Natural killer cell treated with Interleukin-12 subunit alpha and Interleukin-12 subunit beta and Interleukin-15 and Interleukin-18, amount 100 ng/mL, for 72 hours (primary cell): Measurements from ENCODE around the gene MKNK1. TPM values are rescaled to one million over a fixed set of nuclear protein-coding genes. Genes with fewer than 3 reads are reported as not detected.

Source experiments
- ATAC-seq, 2 donors: fragments of 150-1000 bp; cut with Tn5 transposase in 1 of 2; sonication (Bioruptor Pico), chemical (Tn5 transposase) in 1 of 2; 2 replicates each; pipeline ENCODE4 v1.10.0; 2021
- DNase-seq: peaks from one replicate; pipeline ENCODE4 v3.0.0; 2022; ENCODE audit warnings: low spot score
- H3K27ac Mint-ChIP-seq, 2 donors: 1 replicate in 1 of 2; 2 replicates in 1 of 2; pipeline ENCODE4 v1.8.0; 2022; ENCODE audit warnings: mixed read lengths in 2 of 2, mild to moderate bottlenecking in 1 of 2, moderate library complexity in 1 of 2
- H3K27me3 Mint-ChIP-seq, 2 donors: 1 replicate in 1 of 2; 2 replicates in 1 of 2; pipeline ENCODE4 v1.8.0; 2022; ENCODE audit warnings: mixed read lengths in 2 of 2
- H3K36me3 Mint-ChIP-seq: one replicate; pipeline ENCODE4 v1.8.0; 2022; ENCODE audit warnings: mixed read lengths
- H3K4me1 Mint-ChIP-seq, 2 donors: 1 replicate in 1 of 2; 2 replicates in 1 of 2; pipeline ENCODE4 v1.8.0; 2022; ENCODE audit warnings: low read depth in 2 of 2, mixed read lengths in 2 of 2, mild to moderate bottlenecking in 1 of 2
- H3K4me3 Mint-ChIP-seq: one replicate; pipeline ENCODE4 v1.8.0; 2022; ENCODE audit warnings: mixed read lengths
- H3K9me3 Mint-ChIP-seq: 2 replicates; pipeline ENCODE4 v1.8.0; 2022; ENCODE audit warnings: mixed read lengths
- total RNA-seq, 2 donors: library from RNA; stranded (reverse); gene quantifications; one replicate each; pipeline ENCODE4 v1.2.3, GENCODE V29; 2022

Gene MKNK1
- total RNA-seq, 2 donors from 2014 or later = 63.7 to 89.9 TPM

DNA sequence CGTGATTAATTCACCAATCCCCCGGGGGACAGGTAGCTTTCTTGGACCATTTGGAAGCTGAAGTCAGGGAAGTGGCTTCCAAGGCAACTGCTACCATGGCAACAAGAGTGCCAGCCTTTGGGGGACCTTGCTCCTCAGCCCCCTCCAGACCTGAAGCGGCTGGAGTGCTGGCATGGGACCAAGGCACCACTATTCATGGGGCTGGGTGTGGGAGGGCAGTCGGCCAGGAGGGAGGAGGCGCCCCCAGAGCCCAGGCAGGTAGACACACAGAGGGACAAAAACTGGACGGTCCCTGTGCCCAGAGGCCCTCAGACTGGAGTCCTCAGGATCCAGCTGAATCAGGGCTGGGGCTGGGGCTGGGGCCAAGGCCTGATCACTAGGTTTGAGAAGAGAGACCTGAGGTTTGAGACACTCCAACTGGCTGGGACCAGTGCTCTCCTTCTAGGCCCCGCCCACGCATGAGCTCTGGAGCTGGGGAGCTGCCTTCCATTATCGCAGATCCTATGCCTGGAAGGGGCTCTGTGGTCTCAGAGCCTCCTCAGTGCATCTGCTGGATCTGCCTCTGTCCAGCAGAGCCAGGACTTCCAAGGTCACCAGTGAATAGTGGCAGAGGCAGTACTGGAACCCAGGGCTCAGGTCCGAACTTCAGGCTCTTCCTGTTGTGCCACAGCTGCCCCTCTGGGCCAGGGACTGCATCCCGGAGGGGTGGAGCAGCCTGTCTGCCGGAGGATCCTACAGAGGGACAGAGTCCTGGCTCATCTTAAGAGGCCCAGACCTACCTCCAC, 49.3 kb downstream of the MKNK1 start:
- no peak overlapping the region for H3K27ac Mint-ChIP-seq
- DNase-seq = no peak
- H3K4me1 Mint-ChIP-seq = peaks cover 3% of the 10 kb centered on the region in 2 donors
- no peaks in the 10 kb centered on the region for H3K27me3 Mint-ChIP-seq
- peaks cover 4% of the 10 kb centered on the region for H3K36me3 Mint-ChIP-seq
- no peaks in the 10 kb centered on the region for H3K9me3 Mint-ChIP-seq
- ATAC-seq = no peak
- H3K4me3 Mint-ChIP-seq = no peak overlapping the region

DNA sequence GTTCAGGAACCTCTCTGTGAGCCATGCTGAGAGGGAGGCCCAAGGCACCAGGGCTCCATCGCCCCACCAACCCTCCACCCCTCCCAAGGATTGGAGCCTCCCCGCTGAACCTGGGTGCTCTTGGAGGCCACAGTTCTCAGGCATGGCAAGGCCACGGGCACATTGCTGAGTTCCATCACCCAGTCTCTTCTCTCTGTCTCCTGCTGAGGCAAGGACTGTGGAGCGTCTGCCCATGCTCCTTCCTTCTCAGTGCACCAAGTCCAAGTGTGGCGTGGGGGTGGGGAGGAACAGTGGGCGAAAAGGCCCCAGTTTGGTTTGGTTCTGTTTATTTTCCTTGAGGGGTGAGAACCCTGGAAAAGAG, 49.9 kb downstream of the MKNK1 start:
- Mint-ChIP-seq H3K36me3 (peaks cover 4% of the 10 kb centered on the region), H3K4me1 (peaks cover 8 to 9% of the 10 kb centered on the region in 2 donors), H3K9me3 (no peaks in the 10 kb centered on the region), H3K27ac (no peak overlapping the region), H3K27me3 (no peaks in the 10 kb centered on the region), H3K4me3 (no peak overlapping the region)
- no peak for ATAC-seq
- DNase-seq = no peak

DNA sequence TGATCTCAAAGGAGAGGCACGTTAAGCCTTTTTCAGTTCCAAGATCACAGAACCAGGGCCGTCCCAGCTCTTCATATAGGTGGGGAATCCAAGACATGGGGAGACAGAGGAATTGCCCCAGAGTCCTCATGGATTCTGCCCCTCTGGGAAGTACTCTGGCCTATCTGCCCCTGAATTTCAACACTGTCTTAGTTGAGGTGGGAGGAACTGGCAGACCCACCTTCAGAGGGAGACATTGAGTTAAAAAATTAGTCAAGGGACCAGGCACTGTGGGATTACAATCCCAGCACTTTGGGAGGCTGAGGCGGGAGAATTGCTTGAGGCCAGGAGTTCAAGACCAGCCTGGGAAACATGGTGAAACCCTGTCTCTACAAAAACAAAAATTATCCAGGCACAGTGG, 50.6 kb downstream of the MKNK1 start:
- no peak for DNase-seq
- no peak overlapping the region for H3K4me3 Mint-ChIP-seq
- H3K36me3 Mint-ChIP-seq = peaks cover 4% of the 10 kb centered on the region
- H3K27ac Mint-ChIP-seq = no peak overlapping the region
- H3K4me1 Mint-ChIP-seq = peaks cover 9 to 10% of the 10 kb centered on the region in 2 donors
- no peaks in the 10 kb centered on the region for H3K9me3 Mint-ChIP-seq
- no peaks in the 10 kb centered on the region for H3K27me3 Mint-ChIP-seq
- ATAC-seq = no peak

DNA sequence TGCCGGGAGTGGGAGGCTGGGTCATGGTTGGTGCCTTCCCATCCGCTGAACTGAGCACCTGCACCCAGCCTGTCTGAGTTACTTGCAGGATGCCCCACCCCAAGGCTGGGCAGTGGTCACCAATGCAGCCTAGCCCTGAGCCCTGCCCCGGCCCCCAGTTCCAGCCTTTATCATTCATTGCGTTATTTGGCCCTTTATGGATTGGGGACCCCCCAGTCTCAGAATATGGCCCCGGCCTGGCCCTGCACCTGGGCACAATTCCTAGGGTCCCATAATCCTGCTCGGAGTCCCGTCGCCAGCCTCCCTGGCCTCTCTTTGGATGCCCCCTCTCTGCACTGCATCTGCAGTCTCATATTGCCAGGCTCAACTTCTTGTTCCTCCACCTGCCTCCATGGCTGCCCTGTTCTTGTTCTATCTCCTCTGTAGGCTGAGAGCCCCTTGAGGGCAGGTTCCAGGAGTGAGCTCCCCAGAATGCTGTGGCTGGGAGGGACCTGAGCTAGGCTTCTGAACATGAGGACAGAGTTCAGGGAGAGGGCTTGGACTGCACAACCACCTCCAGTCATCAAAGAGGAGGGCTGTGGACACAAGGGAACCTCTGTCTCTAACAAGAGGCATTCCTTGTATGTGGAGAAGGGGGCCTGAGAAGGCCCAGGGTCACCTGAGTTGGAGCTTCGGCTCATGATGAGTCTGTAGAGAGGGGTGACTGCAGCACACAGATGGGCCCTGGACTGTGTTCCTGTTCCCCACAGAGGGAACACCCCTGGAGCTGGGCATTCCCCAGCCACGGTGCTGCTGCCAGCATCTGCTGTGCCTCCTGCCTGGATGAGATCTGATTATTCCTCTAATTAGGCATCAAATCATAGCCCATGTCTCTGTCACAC, 51.5 kb downstream of the MKNK1 start:
- Mint-ChIP-seq H3K27me3 (no peaks in the 10 kb centered on the region), H3K36me3 (peaks cover under 1% of the 10 kb centered on the region), H3K4me1 (peaks cover 9 to 10% of the 10 kb centered on the region in 2 donors), H3K9me3 (no peaks in the 10 kb centered on the region), H3K4me3 (no peak overlapping the region), H3K27ac (no peak overlapping the region)
- ATAC-seq (peak in 1 of 2 donors; percentile 37), DNase-seq (no peak)

DNA sequence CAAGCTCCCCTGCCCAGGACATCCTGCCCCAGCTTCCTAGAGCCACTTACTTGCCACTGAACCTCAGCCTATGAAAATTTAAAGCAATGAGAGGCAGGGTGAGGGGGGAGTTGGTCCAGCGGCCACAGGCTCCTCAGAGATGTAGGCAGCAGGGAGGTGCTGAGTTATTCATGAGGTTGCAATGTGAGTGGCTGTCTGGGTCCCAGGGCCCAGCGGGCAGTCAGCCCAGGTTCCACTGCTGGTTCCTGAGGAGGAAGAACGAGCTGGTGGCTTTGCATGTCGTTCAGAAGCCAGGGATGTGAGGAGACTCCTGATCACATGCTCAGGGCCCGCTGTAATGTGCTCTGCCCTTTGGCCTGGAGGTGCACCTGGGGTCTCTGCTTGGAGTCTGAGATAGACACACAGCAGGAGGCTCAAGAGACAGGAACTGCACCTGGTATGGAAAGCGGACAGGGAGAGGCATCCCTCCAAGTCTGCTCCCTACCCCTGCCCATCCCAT, 52.4 kb downstream of the MKNK1 start, which contains the start of gene KNCN:
Gene KNCN, minus strand, starts transcription at position 51 of the 499 bp plus-strand sequence. CDS start 432 bp downstream, outside the sequence.
- H3K27me3 Mint-ChIP-seq = peaks cover 2 to 4% of the 10 kb centered on the region in 2 donors
- ATAC-seq (no peak), DNase-seq (no peak)

DNA sequence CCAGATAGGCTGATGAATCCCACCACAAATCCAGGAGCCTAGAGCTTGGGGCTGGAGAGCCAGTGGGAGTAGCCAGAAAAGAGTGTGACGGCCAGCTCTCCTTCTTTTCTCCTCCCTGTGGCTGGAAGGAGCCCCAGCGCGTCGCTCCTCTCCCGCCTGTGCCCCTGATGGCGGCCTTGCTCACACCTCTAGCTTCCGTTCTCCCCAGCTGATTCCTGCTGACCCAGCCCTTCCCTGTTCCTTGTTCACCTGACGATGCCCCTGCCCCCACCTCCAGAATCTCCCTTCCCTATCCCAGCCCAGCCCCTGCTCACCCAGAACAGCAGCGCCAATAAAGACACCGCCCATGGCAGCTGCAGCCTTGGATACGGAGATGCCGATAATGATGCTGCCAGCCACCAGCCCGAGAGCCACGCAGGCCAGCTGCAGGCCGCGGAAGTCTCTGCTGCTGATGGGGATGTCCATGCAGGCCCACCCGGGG, 53.3 kb downstream of the MKNK1 start:
- no peak overlapping the region for H3K4me3 Mint-ChIP-seq
- H3K27me3 Mint-ChIP-seq = peaks cover 10 to 11% of the 10 kb centered on the region in 2 donors
- no peaks in the 10 kb centered on the region for H3K36me3 Mint-ChIP-seq
- DNase-seq (no peak), ATAC-seq (no peak)
- no peak overlapping the region for H3K27ac Mint-ChIP-seq
- peaks cover 9 to 10% of the 10 kb centered on the region in 2 donors for H3K4me1 Mint-ChIP-seq
- no peaks in the 10 kb centered on the region for H3K9me3 Mint-ChIP-seq

More for the DNA sequence above, 52.4 kb downstream of the MKNK1 start, which contains the start of gene KNCN:
- Mint-ChIP-seq H3K27ac (no peak within 1 kb of the TSS), H3K9me3 (no peaks in the 10 kb centered on the region), H3K36me3 (no peaks in the 10 kb centered on the region), H3K4me1 (peaks cover 9 to 10% of the 10 kb centered on the region in 2 donors), H3K4me3 (no peak within 1 kb of the TSS)

DNA sequence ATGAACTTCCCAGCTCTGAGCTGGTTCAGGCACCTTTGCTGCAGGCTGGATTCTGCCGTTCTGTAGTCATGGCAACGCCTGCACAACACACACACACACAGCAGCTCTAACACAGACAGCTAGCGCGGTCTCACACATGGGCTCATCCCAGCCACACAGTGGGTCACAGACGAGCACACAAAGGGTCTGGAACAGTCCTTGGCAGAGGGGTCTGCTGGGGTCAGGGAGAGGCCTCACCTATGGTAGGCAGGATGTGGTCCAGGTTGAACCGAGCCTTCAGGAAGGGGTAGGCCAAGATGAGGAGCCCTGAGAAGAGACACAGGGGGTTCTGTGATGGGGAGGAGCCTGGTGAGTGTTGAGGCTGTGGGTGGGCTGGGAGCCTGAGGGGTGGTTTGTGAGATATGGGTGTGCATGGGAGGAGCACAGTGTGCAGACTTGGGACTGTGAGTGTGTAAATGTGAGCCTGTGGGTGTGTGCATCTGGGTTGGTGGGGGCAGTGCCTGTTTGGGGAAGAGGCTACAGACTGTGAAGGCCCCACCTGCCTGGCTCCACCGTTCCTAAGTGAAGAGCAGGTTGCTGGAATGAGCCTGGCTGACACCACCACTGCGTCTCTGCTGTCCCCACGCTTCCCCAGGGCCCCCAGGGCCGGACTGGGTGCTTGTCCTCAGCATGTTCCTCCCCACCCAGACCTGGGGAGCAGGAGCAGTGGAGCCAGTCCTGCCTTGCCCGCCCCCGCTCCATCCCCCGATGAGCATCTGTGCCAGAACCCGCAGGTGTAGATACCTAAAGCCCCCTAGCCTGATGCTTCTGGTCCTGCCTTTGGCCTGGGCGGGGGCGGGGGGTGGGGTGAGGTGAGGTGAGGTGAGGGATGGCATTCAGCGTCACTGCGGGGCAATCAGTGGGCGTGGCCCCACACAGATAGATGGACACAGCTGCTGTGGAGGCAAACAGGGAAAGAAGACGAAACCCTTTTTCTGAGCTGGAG, 54.1 kb downstream of the MKNK1 start:
- DNase-seq = no peak
- Mint-ChIP-seq H3K4me3 (no peak overlapping the region), H3K27me3 (peaks cover 16 to 19% of the 10 kb centered on the region in 2 donors), H3K36me3 (no peaks in the 10 kb centered on the region), H3K27ac (peak overlapping the region in 1 of 2 donors; percentile 12), H3K4me1 (peaks cover 9 to 10% of the 10 kb centered on the region in 2 donors), H3K9me3 (no peaks in the 10 kb centered on the region)
- peak; percentile 41 to 57 for ATAC-seq

DNA sequence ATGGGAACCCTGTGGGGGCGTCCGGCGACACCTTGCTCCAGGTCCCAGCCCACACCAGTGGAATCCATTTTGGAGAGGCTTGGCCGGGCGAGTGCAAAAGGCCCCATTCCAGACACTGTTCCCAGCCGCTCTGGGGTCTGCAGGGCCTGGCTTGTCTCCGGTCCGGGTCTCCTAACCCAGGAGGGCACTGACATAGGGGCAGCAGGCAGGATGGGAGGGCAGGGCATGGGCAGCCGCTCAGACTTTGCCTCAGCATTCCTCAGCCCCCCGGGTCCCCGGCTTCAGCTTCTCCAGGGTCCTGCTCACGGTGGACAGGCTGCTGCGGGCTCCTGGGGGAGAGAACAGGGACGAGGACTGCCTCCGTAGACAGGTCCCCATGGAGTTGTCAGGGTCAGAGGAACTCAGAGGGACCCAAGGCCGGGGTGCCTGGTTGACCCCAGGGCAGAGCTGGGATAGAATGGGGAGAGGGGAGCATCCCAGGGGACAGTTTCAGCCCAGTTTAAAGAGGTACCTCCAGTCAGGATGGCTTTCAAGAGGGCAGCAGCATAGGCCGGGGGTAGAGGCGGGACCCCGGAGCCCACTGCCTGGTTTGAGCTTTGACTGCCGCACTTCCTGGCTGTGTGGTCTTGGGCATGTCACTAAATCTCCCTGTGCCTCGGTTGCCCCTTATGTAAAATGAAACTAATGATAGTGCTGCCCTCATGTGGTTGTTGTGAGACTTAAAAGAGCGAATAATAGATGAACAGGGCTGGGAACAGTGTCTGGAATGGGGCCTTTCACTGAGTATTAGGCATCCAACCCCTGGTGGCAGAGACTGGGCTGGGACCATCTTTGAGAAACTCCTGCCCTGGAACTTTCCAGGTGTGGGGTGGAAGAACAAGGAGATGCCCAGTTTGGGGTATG, 56.3 kb downstream of the MKNK1 start:
- Mint-ChIP-seq H3K4me1 (peaks cover 12 to 15% of the 10 kb centered on the region in 2 donors), H3K9me3 (no peaks in the 10 kb centered on the region), H3K36me3 (no peaks in the 10 kb centered on the region), H3K27ac (no peak overlapping the region), H3K4me3 (no peak overlapping the region), H3K27me3 (peaks cover 31 to 37% of the 10 kb centered on the region in 2 donors)
- no peak for DNase-seq
- ATAC-seq = peak in 1 of 2 donors; percentile 37

DNA sequence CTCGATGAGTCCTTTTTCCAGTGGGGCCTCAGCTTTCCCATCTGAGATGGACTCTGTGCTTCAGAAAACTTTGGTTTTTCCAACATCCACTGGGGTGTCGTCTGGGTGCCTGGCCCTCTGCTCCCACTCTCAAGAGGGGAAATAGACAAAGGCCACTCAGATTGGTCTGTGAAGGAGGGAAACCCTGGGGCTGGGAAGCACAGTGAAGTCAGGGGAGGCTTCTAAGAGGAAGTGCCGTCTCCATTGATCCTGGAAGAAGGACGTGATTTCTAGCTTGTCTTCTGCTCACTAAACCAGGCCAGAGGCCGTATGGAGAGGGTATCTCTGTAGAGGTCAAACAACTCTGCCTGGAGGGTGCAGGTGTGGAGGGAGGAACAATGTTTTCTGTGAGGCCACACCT, 57.9 kb downstream of the MKNK1 start:
- no peak for ATAC-seq
- H3K4me3 Mint-ChIP-seq = no peak overlapping the region
- H3K27ac Mint-ChIP-seq = peak overlapping the region in 1 of 2 donors; percentile 63
- no peaks in the 10 kb centered on the region for H3K36me3 Mint-ChIP-seq
- peaks cover 12 to 15% of the 10 kb centered on the region in 2 donors for H3K4me1 Mint-ChIP-seq
- DNase-seq = no peak
- H3K27me3 Mint-ChIP-seq = peaks cover 42 to 51% of the 10 kb centered on the region in 2 donors
- H3K9me3 Mint-ChIP-seq = no peaks in the 10 kb centered on the region

DNA sequence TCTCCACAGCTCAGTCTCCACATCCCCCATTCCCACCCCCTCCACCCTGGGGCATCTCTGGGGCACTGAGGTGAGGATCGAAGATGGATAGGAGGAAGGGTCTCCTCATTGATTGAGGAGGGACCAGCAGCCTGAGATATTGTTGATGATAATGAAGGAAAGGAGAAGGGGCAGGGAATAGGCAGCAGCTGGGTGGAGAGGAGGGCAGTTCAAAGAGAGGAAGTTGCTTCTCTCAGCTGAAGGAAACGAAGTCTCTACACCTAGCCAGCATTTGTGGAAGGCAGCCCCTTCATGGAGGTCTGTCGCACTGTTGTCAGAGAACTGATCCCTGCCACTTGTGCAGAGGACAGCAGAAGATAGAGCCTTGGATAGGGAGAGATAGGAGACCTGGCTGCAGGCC, 58.3 kb downstream of the MKNK1 start:
- peaks cover 12 to 15% of the 10 kb centered on the region in 2 donors for H3K4me1 Mint-ChIP-seq
- no peak for ATAC-seq

DNA sequence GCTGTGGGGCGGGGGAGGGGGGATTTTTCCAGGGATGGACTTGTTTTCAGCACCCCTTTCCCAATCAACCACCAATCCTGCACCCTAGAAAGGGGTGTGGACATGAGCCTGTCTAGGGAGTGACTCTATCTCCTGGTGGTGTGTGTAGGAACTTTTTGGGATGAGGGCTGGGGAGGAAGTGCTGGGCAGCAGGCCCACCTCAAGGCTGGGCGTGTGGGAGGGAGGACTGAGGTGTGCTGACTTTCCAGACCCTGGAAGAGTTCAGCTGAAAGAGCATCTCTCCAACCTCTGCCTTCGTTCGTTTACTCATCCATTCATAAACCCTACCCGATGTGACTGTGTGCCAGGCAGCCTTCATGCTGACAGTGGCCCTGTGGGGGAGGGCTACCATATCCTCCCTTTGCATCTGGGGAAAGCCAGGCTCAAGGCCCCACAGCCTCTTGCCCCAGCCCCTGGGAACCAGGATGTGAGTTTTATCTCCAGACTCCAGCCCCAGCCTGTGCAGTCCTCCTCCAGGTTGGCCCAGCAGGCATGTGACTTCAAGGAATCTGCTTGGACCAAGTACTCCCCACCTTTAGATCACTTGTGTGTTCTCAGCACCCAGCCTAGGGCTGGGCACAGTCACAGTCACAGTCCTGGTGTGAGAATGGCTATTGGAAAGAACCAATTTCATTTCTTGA, 59.4 kb downstream of the MKNK1 start:
- Mint-ChIP-seq H3K4me1 (peaks cover 8 to 11% of the 10 kb centered on the region in 2 donors), H3K27ac (no peak overlapping the region), H3K9me3 (no peaks in the 10 kb centered on the region), H3K27me3 (peaks cover 49 to 54% of the 10 kb centered on the region in 2 donors), H3K36me3 (no peaks in the 10 kb centered on the region), H3K4me3 (no peak overlapping the region)
- no peak for DNase-seq
- ATAC-seq = no peak

More for the DNA sequence above, 58.3 kb downstream of the MKNK1 start:
- H3K4me3 Mint-ChIP-seq = no peak overlapping the region
- peaks cover 44 to 54% of the 10 kb centered on the region in 2 donors for H3K27me3 Mint-ChIP-seq
- H3K27ac Mint-ChIP-seq = peak overlapping the region in 1 of 2 donors; percentile 63
- H3K36me3 Mint-ChIP-seq = no peaks in the 10 kb centered on the region
- no peak for DNase-seq
- H3K9me3 Mint-ChIP-seq = no peaks in the 10 kb centered on the region
